ENCODE data around the gene PDE4D.

DNA sequence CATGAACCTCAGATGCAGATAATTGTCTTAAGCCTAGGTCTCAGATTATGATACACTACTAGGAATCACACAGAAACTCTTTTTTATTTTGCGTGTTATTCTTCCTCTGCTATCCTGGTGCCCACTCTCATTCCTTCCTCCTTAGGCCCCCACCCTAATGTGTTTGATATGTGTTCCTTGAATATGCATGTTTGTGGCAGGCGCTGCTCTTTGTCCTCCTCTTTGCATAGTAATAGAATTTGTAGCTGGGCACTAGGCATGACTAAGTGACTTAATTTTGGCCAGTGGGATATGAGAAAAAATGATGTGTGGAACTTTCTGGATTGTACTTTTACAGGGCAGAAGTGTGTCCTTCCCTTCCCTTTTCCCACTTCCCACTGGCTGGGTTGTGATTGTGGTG, 965.6 kb downstream of the PDE4D start:
- no peak for TF ChIP-seq CTCF (IDR thresholded peaks at IDR 0.05; ENCODE audit: insufficient read depth, low read depth, low read length)
- TF ChIP-seq EZH2 (IDR thresholded peaks at IDR 0.05; ENCODE audit: insufficient read depth, low read length), result no peak

Measured in astrocyte (in vitro differentiated cells and primary cell).